Mesenteric fat pad (tissue), 1 donor: Measurements from ENCODE around the gene TEX30. TPM values are rescaled to one million over a fixed set of nuclear protein-coding genes. Genes with fewer than 3 reads are reported as not detected.

Experiments
- DNase-seq: peaks from one replicate; pipeline ENCODE4 v3.0.0-alpha.2; 2020; ENCODE audit warnings: low spot score
- long read RNA-seq: library from polyadenylated mRNA; unstranded; transcript quantifications from one replicate; pipeline ENCODE4 v2.0.0, GENCODE V29; 2020
- total RNA-seq: library from RNA; stranded (reverse); fragmentation: NEBNext Ultra II Directional; extraction: Animal tissue kit (Norgen Biotek cat#: 25700); gene quantifications from one replicate; pipeline ENCODE4 v1.2.1, GENCODE V29; 2021
- donor health status: DM: yes; HTN: yes; CAD: no.

TEX30 gene
- total RNA-seq, result 9.2 TPM
- long read RNA-seq, transcript TEX30-206 (6 exons, 1,165 nt), result major isoform, 24 of 39 reads
- long read RNA-seq, partial matches to known transcripts, result 2 of 39 reads
- long read RNA-seq, other reads (novel, unspliced or antisense), result 11 of 39 reads

GRCh38 chr13:102773441-102774213, at the start of gene TEX30:
Gene TEX30 (minus strand): TSS chr13:102773786. CDS start chr13:102770026, 3,760 bp downstream.
- DNase-seq, result peak; percentile 96

GRCh38 chr13:102817907-102818306, 44.3 kb upstream of the TEX30 start:
- no peak for DNase-seq

GRCh38 chr13:102817241-102817640, 43.7 kb upstream of the TEX30 start:
- DNase-seq, result no peak

GRCh38 chr13:102816708-102817107, 43.1 kb upstream of the TEX30 start:
- no peak for DNase-seq

GRCh38 chr13:102815788-102816187, 42.2 kb upstream of the TEX30 start:
- no peak for DNase-seq

- DNase-seq, result no peak
Measured at GRCh38 chr13:102814793-102815192, 41.2 kb upstream of the TEX30 start.

GRCh38 chr13:102814025-102814607, 40.5 kb upstream of the TEX30 start:
- DNase-seq, result no peak

GRCh38 chr13:102812611-102813287, 39.2 kb upstream of the TEX30 start:
- DNase-seq, result no peak

- no peak for DNase-seq
Measured at GRCh38 chr13:102807699-102808098, 34.1 kb upstream of the TEX30 start.

- DNase-seq, result no peak
Measured at GRCh38 chr13:102805680-102806079, 32.1 kb upstream of the TEX30 start.

GRCh38 chr13:102800145-102801041, 26.8 kb upstream of the TEX30 start:
- peak; percentile 94 for DNase-seq

- DNase-seq, result no peak
Measured at GRCh38 chr13:102799426-102800144, 26.0 kb upstream of the TEX30 start.

- DNase-seq, result peak; percentile 94
Measured at GRCh38 chr13:102798581-102799425, 25.2 kb upstream of the TEX30 start, which contains the start of the genes BIVM and POGLUT2. Gene BIVM (plus strand): TSS chr13:102799119. CDS start chr13:102807268, 8,149 bp downstream. Gene POGLUT2 (minus strand): TSS chr13:102798976. CDS start chr13:102798670, 306 bp downstream.

- no peak for DNase-seq
Measured at GRCh38 chr13:102793611-102794355, 20.2 kb upstream of the TEX30 start.

- DNase-seq, result no peak
Measured at GRCh38 chr13:102792396-102792795, 18.8 kb upstream of the TEX30 start.

- DNase-seq, result no peak
Measured at GRCh38 chr13:102788683-102789082, 15.1 kb upstream of the TEX30 start.

- DNase-seq, result no peak
Measured at GRCh38 chr13:102784483-102784882, 10.9 kb upstream of the TEX30 start.

GRCh38 chr13:102781591-102781990, 8.0 kb upstream of the TEX30 start:
- DNase-seq, result no peak
